Measurements from ENCODE around the gene DNAH10.

The DNAH10 gene

DNA sequence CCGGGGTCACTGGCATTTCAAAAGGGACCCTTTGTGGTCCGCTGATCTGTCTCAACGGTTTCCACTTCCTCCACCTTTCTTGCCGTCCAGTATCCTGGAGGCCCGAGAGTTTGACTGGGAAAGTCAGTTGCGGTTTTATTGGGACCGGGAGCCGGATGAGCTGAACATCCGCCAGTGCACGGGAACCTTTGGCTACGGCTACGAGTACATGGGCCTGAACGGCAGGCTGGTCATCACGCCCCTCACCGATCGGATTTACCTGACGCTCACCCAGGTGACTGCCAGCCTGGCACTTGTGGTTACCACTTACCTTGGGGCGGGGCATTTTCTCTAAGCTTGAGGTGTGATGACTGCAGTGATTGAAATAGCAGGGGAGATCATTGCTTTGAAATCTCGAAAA lies 83.8 kb downstream of the DNAH10 start:
- DNase-seq (ENCODE audit: low spot score): no peak

DNA sequence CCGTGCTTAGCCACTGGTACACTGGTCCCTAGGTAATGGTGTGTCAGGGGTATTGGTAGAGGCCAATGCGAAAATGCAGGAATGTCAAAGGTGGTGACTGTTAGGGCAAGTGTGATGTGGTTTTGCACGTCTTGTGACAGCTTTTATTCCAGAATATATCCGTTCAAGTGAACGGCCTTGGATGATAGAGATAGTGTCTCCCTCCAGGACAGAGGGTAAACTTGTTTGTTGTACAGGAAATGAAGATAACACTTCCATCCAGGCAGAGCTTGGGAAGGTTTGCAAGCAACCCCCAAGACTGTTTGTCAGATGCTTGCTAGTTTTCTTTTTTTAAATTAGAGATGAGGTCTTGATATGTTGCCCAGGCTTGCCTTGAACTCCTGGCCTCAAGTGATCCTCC lies 84.2 kb downstream of the DNAH10 start:
- DNase-seq (ENCODE audit: low spot score): no peak

DNA sequence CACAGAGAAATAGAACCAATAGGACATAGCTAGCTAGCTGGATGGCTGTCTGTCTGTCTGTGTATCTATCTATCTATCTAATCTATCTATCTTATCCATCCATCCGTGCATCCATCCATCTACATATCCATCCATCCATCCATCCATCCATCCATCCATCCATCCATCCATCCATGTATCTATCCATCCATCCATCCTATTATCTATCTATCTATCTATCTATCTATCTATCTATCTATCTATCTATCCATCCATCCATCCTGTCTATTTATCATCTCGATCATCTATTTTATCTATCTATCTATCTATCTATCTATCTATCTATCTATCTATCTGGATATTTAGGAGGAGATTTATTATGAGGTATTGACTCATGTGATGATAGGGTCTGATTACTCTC lies 84.9 kb downstream of the DNAH10 start:
- no peak for DNase-seq (ENCODE audit: low spot score)

DNA sequence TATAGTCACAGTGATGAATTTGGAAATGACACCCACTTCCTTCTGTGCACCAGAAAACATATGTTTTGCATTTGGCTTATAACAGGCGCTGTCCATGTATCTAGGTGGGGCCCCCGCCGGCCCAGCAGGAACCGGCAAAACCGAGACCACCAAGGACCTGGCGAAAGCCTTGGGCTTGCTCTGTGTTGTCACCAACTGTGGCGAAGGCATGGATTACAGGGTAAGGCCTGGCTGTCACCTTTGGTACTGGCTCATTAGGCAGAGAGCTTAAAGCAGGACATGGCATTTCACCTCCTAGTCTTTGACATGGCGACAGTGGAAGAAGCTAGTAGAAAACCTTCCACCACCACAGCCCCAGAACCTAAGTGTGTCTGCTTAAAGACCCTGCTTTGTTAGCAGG lies 85.8 kb downstream of the DNAH10 start:
- no peak for DNase-seq (ENCODE audit: low spot score)

DNA sequence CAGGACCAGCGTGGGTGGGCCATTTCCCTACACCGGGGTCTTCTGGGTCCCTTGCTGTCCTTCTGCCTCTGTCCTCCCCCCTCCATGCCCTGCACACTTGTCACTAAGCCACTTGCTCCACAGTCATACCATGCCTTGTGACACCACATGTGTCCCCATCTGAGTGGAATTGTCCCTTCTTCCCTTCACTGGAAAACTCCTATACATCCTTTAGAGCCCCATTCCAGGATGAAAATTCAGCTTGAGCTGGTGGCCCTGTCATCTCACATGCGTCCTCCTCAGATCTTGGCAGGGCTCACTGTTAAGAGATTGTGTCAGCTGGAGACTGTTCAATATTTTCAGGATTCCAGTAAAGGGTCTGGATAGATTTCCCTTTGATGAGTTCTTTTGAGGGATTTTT lies 87.4 kb downstream of the DNAH10 start:
- no peak for DNase-seq (ENCODE audit: low spot score)

DNA sequence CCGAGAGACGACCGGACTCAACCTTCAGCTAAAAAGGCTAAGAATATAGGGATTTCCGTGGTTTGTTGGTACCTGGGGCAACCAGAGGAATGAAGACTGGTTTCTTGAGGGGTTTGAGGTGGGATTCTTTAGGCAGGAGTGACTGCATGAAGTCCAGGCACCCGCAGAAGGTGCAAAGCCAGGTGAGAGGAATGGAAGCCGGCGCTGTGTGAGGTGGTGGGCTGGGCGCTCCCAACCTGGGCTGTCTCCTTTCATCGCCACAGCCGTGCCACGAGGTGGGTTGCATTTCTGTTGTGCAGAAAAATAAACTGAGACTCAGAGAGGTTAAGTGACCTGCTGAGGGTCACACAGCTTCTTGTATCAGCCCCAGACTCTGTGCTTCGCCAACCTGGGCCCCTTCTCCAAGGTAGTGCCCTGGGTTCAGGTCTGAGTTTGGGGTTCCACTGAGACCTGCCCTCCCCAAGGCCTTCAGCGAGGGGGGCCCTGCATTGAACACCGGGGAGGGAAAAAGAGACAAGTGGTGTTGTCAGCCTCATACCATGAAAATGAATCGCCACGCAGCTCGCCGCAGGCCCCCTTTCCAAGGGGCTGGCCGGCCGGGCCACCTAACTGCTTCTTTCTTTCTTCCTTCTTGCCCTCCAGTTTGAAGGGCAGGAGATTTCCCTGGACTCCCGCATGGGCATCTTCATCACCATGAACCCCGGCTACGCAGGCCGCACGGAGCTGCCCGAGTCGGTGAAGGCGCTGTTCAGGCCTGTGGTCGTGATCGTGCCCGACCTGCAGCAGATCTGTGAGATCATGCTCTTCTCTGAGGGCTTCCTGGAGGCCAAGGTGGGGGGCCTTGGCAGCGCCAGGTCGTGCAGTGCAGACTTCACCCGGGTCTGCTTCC lies 88.4 kb downstream of the DNAH10 start:
- DNase-seq (ENCODE audit: low spot score): no peak

DNA sequence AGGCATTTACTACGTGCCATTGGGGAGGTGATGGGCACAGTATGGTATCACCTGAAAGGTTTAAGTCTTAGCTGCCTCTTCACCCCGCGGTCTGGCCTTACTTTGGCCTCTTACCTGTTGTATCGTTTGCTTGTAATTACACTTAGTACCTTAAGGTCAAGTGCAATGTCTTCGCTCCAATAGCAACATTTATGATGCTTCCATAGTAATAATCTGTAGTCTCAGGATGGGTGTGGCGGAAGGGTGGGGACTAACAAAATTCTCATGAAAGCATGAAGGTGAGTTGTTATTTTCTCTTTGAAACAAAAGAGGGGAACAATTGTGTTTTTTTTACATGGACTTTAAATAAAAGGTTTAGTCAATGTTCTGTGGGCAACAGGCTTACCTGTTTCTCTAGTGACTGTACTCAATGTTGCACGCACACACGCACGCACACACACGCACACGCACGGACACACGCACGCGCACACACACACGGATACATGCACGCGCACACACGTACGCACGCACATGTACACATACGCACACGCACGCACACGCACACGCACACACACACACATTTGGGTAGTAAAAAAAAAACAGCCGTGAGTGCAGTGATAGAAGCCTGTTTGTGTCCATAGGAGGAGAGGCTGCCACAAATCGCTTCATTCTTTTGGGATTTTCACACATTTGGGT lies 91.4 kb downstream of the DNAH10 start:
- DNase-seq (ENCODE audit: low spot score): no peak

DNA sequence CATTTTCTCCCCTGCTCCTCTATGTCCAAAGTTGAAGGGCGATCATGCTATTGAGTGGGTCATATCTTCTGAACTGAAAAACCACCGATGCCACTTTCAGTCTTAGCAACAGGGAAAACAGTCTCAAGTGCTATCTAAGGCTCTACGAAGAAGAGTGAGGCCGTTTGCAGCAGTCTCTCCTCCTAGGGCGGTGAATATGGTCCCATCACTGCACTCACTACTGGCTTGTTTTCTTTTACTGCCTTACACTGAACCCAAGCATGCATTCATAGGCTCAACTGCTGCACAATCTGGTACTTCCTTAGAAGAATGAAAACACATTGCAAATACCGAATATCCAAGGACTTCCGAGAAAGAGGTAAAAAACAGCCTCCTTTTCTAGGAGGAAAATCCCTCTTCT lies 92.1 kb downstream of the DNAH10 start:
- DNase-seq (ENCODE audit: low spot score): no peak

DNA sequence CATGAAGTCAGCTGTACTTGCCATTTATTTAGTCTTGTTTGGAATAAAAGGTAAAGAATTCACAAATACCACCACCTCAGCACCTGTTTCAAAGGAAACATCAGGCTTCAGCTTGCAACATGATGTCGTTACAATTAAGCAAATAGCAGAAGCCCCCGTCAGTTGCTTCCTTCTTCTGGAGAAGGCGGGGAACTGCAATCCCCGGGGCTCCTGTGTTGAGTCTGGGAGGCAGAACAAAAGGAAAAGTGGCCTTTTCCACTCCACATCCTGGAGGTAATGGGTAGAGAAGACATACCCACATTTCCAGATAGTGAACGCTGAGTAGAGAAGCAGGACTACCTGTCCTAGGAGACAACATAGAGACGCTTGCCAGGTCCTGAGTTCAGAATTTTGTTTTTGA lies 92.8 kb downstream of the DNAH10 start:
- no peak for DNase-seq (ENCODE audit: low spot score)

DNA sequence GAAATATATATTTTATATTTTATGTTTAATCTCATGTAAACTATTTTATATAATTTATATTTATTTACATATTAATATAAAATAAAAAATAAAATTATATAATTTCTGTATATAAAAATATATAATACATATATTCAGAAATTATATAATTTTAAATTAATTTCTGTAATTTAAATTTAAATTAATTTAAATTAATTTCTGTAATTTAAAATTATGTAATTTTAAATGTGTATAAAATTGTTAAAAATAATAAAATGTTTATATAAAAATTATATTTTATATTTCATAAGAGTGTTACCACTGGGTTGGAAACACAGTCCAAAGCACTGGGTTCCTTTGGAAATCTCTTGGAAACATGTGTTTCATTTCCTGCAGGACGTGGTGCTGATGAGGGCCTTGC lies 94.6 kb downstream of the DNAH10 start:
- DNase-seq (ENCODE audit: low spot score): no peak

DNA sequence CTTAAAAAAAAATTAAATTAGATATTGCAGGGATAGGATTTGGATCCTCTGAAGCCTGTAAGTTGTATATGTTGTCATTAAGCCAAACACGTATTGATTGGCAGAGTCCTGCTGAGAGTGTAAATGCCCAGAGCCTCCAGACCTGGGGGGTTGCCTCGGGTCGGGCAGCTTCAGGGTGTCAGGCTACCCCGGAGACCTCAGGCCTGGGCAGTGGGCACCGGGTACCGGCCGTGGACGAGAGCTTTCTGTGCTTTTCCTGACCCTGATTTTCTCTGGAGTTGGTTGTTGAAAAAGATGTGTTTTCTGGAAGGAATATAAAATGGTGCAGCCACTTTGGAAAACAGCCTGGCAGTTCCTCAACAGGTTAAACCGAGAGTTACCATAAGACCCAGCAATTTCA lies 96.1 kb downstream of the DNAH10 start:
- no peak for DNase-seq (ENCODE audit: low spot score)

DNA sequence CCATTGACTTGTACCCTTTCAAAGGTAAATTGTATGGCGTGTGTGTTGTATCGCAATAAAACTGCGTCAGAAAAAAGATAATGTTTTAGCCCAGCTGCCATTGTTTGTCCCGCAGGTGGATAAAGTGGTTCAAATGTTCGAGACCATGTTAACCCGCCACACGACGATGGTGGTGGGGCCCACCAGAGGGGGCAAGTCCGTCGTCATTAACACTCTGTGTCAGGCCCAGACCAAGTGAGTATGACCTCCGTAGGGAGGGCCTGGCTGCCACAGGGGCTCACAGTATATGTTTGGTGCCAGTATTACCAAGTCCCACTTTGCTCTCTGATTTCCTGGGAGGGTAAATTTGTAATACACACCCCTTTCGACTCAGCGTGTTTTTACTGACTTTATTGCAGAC lies 96.9 kb downstream of the DNAH10 start:
- DNase-seq (ENCODE audit: low spot score): no peak

DNA sequence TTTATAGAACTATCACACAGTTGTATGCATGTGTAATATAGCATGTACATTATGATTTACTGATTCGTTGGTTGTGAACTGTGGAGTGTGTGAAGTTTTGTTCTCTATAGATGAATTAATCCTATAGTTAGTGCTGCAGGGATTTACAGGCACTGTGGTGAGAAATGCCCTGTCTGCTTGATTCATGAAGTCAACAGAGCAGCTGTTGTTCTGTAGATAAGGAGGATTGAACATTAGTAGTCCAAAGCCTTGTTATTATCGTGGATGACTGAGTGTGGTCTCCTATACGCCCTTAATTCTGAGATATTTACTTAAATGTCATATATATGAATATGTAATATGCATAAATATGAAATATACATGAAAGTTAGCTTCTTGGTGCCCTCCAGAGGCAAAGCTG lies 98.3 kb downstream of the DNAH10 start:
- no peak for DNase-seq (ENCODE audit: low spot score)

DNA sequence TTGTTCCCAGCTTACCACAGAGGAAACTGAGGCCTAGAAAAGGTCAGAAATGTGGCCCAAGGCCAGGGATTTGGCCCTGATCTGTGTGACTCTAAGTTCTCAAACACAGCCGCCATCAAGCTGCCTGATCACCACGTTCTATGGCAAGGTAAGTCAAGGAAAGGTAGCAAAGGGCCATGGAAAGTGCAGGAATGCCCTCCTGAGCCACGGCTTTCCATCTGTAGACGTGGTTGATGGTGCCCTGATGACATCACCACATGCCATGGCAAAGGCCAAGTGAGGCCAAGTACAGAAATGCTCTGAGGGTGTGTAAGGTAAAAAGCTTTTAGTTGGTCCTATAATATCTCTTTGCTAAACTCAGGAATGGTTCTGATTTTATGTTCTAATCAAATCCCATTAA lies 99.3 kb downstream of the DNAH10 start:
- no peak for DNase-seq (ENCODE audit: low spot score)

DNA sequence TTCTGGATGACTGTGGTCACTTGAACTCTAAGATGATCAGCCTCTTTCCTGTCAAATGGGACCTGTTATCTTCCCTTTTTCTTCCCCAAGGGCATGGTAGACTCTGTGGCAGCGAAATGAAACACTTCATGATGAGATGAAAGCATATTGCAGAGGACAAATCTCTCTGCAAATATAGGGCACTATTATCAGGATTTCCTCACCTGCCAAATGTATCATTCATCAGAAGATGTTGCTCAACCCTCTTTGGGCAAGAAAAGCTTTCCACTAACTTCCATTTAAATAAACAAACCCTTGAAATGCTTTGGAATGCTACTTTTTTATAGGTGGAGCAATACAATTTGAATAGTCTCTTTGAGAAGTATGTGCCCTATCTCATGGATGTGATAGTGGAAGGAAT lies 105.0 kb downstream of the DNAH10 start:
- DNase-seq (ENCODE audit: low spot score): no peak

DNA sequence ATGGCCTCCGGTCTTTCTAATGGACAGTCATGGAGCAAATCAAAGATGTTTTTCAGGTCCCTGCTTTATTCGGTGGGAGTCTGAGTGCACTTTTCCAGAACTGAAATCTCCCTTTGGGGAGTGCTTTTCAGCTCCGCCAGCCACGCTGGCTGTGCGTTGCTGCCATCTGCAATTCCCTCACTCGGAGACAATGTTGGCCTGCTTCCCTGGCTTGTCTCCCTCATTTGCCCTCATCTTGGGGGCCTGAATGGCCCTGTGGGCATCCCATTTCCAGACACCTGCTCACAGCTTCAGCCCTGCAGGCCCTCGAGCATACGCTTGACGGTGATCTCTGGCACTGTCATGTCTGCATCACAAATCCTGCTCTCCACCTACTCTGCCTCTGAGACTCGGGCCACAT lies 106.7 kb downstream of the DNAH10 start:
- no peak for DNase-seq (ENCODE audit: low spot score)

DNA sequence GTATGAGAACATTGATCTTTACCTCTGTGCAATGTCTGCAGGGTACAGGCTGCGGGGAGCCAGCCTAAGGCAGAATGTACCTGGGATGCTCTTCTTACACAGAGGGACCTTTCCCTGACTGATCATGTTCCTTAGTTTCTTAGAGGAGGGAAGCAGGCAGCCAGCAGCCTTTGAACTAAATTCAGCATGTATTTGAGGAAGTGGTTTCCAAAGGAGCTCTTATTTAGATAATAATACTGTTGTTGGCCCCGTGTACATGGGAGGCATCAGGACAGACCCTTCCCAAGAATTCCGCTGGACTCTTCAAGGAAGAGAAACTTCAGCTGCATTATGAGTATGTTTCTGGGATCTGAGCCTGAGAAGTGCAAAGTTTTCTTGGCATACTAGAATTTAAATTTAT lies 111.7 kb downstream of the DNAH10 start:
- DNase-seq (ENCODE audit: low spot score): no peak

DNA sequence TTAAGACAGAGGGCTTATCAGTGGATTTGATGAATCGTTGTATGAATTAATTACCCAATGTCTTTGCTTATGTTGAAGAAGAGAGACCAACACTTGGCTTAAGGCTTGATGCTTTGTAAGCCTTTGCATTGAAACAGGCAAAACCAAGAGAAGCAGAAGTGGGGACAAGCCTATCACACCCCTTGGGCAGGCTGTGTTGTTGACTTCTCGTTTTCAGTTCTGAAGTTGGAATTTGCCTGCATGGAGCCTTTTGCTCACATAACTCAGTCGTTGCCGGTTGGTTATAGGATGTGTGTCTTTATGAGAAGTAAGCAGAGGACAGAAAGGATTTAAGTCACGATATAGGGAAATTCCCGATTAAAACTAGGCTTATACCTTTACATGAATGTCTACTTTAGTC lies 115.9 kb downstream of the DNAH10 start:
- no peak for DNase-seq (ENCODE audit: low spot score)

DNA sequence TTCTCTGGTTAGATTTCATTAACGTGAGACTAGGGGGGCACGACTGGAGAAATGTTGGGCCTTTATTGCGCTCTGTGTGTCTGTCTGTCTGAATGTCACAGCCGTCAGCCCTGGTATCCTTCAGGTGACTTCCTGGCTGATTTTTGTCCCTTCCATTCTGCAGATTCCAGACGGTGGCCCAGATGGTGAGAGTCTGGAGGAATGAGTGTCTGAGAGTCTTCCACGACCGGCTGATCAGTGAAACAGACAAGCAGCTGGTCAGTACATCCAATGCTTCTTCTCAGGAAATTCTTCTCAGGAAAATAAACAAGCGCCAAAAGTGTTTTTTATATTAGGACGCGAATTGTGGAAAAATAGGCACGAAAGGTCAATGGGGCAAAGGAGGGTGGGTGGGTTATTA lies 117.0 kb downstream of the DNAH10 start:
- DNase-seq (ENCODE audit: low spot score): no peak

DNA sequence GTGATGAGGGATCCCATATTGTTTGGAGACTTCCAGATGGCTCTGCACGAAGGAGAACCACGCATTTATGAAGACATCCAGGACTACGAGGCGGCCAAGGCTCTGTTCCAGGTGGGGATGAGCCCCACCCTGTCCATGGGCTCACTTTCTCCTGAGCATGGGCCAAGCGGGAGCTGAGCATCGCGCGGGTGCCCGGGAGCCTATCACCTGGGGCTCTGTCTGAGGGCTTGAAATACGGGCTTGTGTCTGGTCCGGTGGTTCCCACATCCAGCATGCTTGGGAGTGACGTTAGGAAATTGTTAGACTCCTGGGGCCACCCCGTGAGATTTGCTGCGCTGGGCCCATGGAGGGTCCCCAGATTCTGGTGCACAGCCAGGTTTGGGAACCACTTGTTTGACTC lies 117.6 kb downstream of the DNAH10 start:
- no peak for DNase-seq (ENCODE audit: low spot score)

DNA sequence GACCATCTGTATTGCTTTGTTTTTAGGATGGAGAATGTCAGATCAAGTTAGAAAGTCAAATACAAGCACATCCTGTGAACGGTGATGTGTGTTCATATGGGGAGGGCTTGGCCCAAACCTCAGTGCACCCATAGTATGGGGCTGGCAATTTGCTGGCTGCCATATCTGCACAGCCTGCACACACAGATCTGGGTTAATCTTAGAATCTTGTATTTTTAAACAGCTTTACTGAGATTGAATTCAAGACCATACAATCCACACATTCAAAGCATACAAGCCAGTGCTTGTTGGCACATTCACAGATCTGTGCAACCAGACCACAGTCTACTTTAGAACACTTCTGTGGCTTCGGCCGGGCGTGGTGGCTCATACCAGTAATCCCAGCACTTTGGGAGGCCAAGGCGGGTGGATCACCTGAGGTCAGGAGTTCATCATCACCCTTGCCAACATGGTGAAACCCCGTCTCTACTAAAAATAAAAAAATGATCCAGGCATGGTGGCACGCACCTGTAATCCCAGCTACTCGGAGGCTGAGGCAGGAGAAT lies 120.1 kb downstream of the DNAH10 start:
- no peak for DNase-seq (ENCODE audit: low spot score)

DNA sequence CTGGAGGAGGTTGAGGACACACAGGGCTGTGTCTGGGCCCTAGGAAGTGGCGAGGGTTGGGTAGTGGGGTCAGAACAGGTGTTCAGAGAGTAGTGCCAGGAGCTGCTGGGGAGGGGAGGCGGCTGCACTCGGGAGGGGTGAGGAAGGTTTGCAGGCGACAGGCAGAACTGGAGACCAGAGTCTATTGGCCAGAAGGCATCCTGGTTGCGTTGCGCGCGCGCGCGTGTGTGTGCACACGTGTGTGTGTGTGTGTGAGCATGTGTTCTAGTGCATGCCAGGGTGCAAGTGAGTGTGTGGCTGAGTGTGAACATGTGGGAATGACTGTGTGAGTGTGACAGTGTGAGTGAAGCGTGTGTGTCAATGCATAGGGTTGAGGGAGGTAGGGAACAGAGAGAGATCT lies 124.2 kb downstream of the DNAH10 start:
- no peak for DNase-seq (ENCODE audit: low spot score)

DNA sequence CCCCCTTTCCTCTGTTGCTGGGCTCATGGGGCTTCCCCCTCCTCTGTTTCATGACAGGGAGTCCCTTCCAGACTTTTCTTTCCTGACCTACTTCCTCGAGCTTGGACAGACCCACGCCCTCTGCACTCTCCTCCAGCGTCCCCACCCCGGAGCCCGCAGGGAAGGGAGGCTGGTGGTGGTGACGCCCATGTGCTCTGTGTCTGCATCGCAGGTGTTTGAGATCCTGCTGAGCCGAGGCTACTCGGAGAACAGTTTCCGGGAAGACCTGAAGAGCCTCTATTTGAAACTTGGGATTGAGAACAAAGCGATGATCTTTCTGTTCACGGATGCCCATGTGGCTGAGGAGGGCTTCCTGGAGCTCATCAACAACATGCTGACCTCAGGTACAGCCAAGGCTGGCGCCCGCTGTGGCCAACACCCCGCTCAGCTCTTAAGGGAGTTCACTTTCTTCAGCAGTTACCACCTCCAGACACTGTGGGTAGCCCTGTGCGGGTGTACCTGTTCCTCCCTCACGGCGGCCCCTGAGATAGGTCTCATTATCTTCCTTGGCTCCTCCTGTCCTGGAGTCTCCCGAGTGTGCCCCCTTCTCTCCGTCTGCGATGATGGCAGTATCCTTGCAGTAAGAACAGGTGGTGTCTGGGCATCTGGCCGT lies 125.0 kb downstream of the DNAH10 start:
- no peak for DNase-seq (ENCODE audit: low spot score)
